Panc1 (cell line): ENCODE results near the gene BDH1. TPM values are rescaled to one million over a fixed set of nuclear protein-coding genes. Genes with fewer than 3 reads are reported as not detected.

Source experiments
- ATAC-seq: fragments of 200-7000 bp; cut with Tn5 transposase; 2 replicates; pipeline ENCODE4 v1.9.1; 2020; ENCODE audit warnings: mild to moderate bottlenecking, moderate library complexity
- BruUV-seq: library from RNA; stranded (reverse); fragments of 400-500 nt; replicated peaks from 2 replicates; lab custom pipeline; 2021; lab: Mats Ljungman, UMichigan
- CTCF ChIA-PET: fragments of 300-600 bp; sonication (Branson Sonifier 250); formaldehyde crosslinking; loops from one replicate; lab custom pipeline; 2022; ENCODE audit warnings: antibody characterized with exemption; lab: Charles Lee
- POLR2A ChIA-PET: fragments of 300-600 bp; sonication (Branson Sonifier 250); formaldehyde crosslinking; loops from one replicate; lab custom pipeline; 2022; ENCODE audit warnings: antibody characterized with exemption; lab: Charles Lee
- DNase-seq: peaks from one replicate; pipeline ENCODE4 v3.0.0-alpha.2; 2010; ENCODE audit warnings: low read depth, low spot score
- H3K27ac ChIP-seq: 2 replicates; pipeline ENCODE4 v1.5.1; 2011; ENCODE audit warnings: mild to moderate bottlenecking, low read length, inconsistent platforms
- H3K27me3 ChIP-seq: fragments of 200-500 bp; sonication (Bioruptor generic); 2 replicates; pipeline ENCODE4 v1.6.0; 2014; ENCODE audit warnings: low read length, inconsistent platforms; ENCODE audit not compliant: control insufficient read depth, insufficient read depth
- H3K36me3 ChIP-seq: fragments of 200-500 bp; sonication (Bioruptor generic); 2 replicates; pipeline ENCODE4 v1.5.1; 2014; ENCODE audit warnings: inconsistent platforms, mild to moderate bottlenecking, low read length, moderate library complexity; ENCODE audit not compliant: control insufficient read depth, insufficient read depth
- H3K4me1 ChIP-seq: 2 replicates; pipeline ENCODE4 v1.5.1; 2011; ENCODE audit warnings: inconsistent platforms, mild to moderate bottlenecking, low read length, moderate library complexity; ENCODE audit not compliant: control insufficient read depth, insufficient read depth
- H3K4me3 ChIP-seq, 2 experiments: 2 replicates each; pipeline ENCODE4 v1.5.1; 2011 to 2012; ENCODE audit warnings: low read depth in 2 of 2, low read length in 2 of 2, mild to moderate bottlenecking in 2 of 2, inconsistent platforms in 1 of 2, moderate library complexity in 1 of 2
- H3K9me3 ChIP-seq: fragments of 200-500 bp; sonication (Bioruptor generic); 2 replicates; pipeline ENCODE4 v1.5.1; 2014; ENCODE audit warnings: low read depth, mild to moderate bottlenecking, inconsistent platforms, low read length, moderate library complexity; ENCODE audit not compliant: control insufficient read depth, insufficient read depth
- CTCF ChIP-seq: fragments of 450-650 bp; IDR thresholded peaks from 2 replicates; pipeline ENCODE4 v1.5.1; 2017; ENCODE audit warnings: mild to moderate bottlenecking
- POLR2AphosphoS5 ChIP-seq: IDR thresholded peaks from 2 replicates; pipeline ENCODE4 v1.6.1; 2012; ENCODE audit warnings: mild to moderate bottlenecking, low read depth, low read length, moderate library complexity
- SIN3A ChIP-seq: IDR thresholded peaks from 2 replicates; pipeline ENCODE4 v1.6.1; 2012; ENCODE audit warnings: low read depth, mild to moderate bottlenecking, low read length, moderate library complexity, borderline replicate concordance; ENCODE audit not compliant: insufficient read depth
- TCF7L2 ChIP-seq: IDR thresholded peaks from 2 replicates; pipeline ENCODE4 v1.6.1; 2011; ENCODE audit warnings: mild to moderate bottlenecking, low read depth, low read length, inconsistent platforms
- in situ Hi-C: cut with HindIII; loops from 2 replicates; pipeline ENCODE4 v1.10.0; 2016; ENCODE audit warnings: low sequenced_read_pairs, low pct_unique_long_range_greater_than_20kb
- intact Hi-C: fragments of 100-400 bp; cut with micrococcal nuclease; formaldehyde crosslinking; loops from one replicate; pipeline ENCODE4 v1.10.0; 2022; ENCODE audit not compliant: unreplicated experiment
- total RNA-seq: library from RNA; stranded (reverse); gene quantifications from one replicate; pipeline ENCODE4 v1.2.1, GENCODE V29; 2021; ENCODE audit not compliant: unreplicated experiment
- TF ChIP-seq, protein P1 (sequence below), 2 experiments: IDR thresholded peaks; 2 replicates each; pipeline ENCODE4 v1.6.1; 2011 to 2012; ENCODE audit warnings: low read depth in 2 of 2, control low read depth in 1 of 2, low read length in 1 of 2, mild to moderate bottlenecking in 1 of 2, moderate library complexity in 1 of 2; ENCODE audit not compliant: insufficient read depth in 1 of 2

BDH1 gene
- total RNA-seq, 1 experiment from 2014 or later, result 4.8 TPM

DNA sequence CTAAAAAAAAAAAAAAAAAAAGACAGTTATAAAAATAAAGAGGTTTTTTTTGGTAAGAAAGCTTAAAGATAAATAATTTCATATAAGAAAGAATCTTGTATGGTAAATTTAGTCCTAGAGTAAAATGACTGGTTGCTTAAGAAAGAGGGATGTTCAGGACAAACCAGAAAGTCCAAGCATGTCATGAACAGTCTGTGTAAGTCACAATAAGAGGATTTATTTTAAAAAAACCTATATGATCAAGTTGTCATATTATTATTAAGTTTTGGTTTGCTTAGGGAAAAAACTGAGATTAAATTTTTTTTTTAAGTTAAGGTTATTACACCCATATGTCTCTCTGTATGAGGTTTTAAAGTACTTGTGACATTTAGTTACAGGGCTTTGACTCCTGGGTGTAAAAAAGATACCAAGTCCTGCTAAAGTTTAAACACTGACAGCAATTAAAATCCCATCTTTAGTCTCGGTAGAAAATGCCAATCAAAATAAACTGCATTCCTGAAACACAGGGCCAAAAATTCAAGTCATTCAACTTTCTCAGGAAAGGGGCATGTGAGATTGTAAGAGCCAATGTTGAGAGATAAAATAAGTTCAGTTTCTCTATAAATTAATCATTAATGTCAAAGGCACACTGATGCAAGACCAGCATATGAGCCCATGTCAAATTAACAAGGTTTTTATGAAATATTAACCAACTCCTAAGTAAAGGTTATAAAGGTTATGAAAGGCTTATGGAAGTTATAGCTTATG is 8.5 kb upstream of the BDH1 start:
- Histone ChIP-seq H3K9me3 (peaks cover 22% of the 10 kb centered on the region; the same call in 1 of the 2 replicates), H3K4me1 (no peaks in the 10 kb centered on the region), H3K27me3 (no peaks in the 10 kb centered on the region; the same call in 1 of the 2 replicates), H3K36me3 (no peaks in the 10 kb centered on the region), H3K4me3 (no peak overlapping the region), H3K27ac (no peak overlapping the region)
- BruUV-seq, result no TSS peak
- ChIA-PET POLR2A (no interaction called here), CTCF (no interaction called here)
- ATAC-seq (no peak), DNase-seq (no peak)
- in situ Hi-C loops, result no loop called here
- intact Hi-C loops, result no loop called here
- TF ChIP-seq SIN3A, result no peak
- no peak for TF ChIP-seq TCF7L2
- TF ChIP-seq POLR2AphosphoS5, result no peak
- TF ChIP-seq, protein P1, sequence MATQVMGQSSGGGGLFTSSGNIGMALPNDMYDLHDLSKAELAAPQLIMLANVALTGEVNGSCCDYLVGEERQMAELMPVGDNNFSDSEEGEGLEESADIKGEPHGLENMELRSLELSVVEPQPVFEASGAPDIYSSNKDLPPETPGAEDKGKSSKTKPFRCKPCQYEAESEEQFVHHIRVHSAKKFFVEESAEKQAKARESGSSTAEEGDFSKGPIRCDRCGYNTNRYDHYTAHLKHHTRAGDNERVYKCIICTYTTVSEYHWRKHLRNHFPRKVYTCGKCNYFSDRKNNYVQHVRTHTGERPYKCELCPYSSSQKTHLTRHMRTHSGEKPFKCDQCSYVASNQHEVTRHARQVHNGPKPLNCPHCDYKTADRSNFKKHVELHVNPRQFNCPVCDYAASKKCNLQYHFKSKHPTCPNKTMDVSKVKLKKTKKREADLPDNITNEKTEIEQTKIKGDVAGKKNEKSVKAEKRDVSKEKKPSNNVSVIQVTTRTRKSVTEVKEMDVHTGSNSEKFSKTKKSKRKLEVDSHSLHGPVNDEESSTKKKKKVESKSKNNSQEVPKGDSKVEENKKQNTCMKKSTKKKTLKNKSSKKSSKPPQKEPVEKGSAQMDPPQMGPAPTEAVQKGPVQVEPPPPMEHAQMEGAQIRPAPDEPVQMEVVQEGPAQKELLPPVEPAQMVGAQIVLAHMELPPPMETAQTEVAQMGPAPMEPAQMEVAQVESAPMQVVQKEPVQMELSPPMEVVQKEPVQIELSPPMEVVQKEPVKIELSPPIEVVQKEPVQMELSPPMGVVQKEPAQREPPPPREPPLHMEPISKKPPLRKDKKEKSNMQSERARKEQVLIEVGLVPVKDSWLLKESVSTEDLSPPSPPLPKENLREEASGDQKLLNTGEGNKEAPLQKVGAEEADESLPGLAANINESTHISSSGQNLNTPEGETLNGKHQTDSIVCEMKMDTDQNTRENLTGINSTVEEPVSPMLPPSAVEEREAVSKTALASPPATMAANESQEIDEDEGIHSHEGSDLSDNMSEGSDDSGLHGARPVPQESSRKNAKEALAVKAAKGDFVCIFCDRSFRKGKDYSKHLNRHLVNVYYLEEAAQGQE (IDR thresholded peaks at IDR 0.05; ENCODE audit: insufficient read depth in 1 of 2, low read depth in 2 of 2, low read length in 1 of 2), result no peak
- no peak for TF ChIP-seq CTCF

- ATAC-seq (no peak), DNase-seq (no peak)
- BruUV-seq, result no TSS peak
- Histone ChIP-seq H3K27me3 (peaks cover 7% of the 10 kb centered on the region; the same call in 1 of the 2 replicates), H3K4me1 (no peaks in the 10 kb centered on the region; the same call in 1 of the 2 replicates), H3K9me3 (peaks cover 22% of the 10 kb centered on the region; the same call in 1 of the 2 replicates), H3K4me3 (no peak overlapping the region), H3K36me3 (no peaks in the 10 kb centered on the region), H3K27ac (no peak overlapping the region)
- CTCF ChIA-PET, result no interaction called here
- POLR2A ChIA-PET, result no interaction called here
- in situ Hi-C loops, result no loop called here
- intact Hi-C loops, result no loop called here
- TF ChIP-seq CTCF, result no peak
- TF ChIP-seq, protein P1 (IDR thresholded peaks at IDR 0.05; ENCODE audit: insufficient read depth in 1 of 2, low read depth in 2 of 2, low read length in 1 of 2), result no peak
- no peak for TF ChIP-seq SIN3A
- no peak for TF ChIP-seq TCF7L2
- no peak for TF ChIP-seq POLR2AphosphoS5
Measured at GRCh38 chr3:197562398-197563251, 6.9 kb upstream of the BDH1 start.
